ENCODE measurements around the gene CTNNA2.

CTNNA2 gene

DNA sequence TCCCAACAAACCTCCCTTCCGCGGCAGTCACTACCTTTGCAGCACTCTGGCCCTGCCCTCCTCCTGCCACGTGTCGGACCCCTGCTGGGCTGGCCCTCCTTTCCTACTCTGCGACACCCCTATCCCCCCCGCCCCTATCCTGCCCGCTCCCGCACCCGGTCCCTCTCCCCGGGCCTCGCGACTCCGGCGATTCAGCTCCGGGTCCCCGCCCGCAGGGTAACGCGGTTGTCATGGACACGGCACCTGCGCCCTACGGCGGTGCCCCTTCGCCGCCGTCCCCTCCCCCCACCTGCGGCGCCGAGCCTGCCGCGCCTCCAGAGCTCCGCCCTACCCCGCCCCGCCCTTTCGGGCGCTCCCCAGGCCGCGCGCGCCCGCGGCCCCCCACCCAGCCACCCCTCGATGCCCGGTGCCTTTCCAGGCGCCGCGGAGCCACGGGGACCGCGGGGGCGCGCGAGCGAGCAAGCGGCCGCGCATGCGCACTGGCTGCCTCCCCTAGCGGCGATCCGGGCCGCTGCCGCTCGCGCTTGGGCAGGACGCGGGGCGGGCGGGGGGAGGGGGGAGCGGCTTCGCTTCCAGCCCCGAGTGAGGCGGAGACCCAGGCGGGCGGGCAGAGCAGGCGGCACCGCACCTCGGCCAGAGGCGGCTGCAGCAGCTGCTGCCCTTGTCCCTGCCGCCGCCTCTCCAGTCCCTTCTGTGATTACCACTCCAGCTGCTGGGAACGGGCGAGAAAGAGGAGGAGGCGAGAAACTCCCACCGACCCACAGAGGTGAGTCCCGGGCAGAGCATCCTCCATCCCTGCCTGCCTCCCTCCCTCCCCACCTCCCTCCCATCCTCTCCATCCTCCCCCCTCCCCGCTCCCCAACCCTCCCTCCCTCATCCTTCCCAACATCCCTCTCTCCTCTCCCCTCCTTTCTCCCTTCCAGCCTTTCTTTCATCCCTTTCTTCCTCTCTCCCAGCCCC lies at the start of gene CTNNA2:
TSS of gene CTNNA2 (plus strand) at position 610 of the 960 bp plus-strand sequence.
- DNase-seq: peak; percentile 96

GRCh38 chr2:79487399-79487798 lies 25.5 kb upstream of the CTNNA2 start:
- DNase-seq: no peak

- DNase-seq: no peak
These were observed 1.4 kb upstream of the CTNNA2 start for GRCh38 chr2:79511320-79511951.

GRCh38 chr2:79513711-79514110 lies 860 bp downstream of the CTNNA2 start:
- no peak for DNase-seq

GRCh38 chr2:79529636-79530035 lies 16.8 kb downstream of the CTNNA2 start:
- no peak for DNase-seq

DNA sequence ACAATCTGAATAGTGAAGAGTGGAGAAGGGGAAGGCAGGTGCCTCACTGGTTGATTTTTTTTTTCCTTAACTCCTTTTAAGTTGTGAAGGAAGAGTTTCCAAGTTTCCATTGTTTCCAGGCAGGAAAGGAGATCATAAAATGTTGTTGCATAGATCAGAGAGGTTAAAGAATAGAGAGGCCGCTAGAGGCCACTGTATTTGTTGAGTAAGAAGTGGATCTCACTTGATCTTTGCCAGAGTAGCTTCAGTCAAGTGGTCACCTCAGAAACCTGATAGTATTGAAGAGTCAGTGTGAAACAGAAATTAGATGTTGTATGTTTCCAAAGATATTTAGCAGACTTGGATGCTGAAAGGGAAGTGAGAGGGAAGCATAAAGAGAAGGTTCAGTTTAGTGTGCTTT lies 17.6 kb downstream of the CTNNA2 start:
- DNase-seq: peak; percentile 46

GRCh38 chr2:79547568-79547967 lies 34.7 kb downstream of the CTNNA2 start:
- DNase-seq: no peak

GRCh38 chr2:79552653-79553052 lies 39.8 kb downstream of the CTNNA2 start:
- no peak for DNase-seq

DNA sequence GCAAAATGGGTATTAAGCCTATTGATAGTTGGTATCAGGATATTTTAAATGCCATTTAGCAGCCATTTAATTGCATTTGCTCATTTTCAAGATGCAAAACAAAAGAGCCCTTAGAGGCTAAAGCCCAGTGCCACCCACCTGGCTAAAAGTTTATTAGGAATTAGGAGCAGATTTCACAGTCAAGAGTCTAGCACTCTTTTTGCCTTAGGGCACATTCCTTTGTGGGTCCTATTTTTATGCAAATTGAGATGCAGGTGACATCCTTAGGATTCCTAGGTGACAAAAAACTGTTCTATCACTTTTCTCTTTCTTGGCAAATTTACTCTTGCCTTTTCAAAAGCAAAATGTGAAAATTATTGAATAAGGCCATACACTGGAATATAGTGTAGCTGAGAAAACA lies 42.0 kb downstream of the CTNNA2 start:
- no peak for DNase-seq

DNA sequence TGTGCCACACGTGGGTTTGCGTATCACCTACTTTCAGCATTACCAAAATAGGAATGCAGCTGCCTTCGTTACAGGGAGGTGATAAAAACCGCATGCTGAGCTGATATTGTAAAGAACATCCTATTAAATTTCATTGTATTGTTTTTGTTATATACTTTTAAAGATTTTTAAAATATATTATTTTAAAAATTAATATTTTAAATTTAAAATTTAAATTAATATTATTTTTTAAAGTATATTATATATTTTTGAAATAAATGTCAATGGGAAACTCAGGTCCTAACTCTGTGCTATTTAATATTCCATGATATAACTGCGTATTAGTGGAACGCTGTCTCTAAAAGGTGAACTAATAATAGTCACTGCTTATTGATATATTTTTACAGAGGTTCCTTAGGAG lies 51.2 kb downstream of the CTNNA2 start:
- no peak for DNase-seq

DNA sequence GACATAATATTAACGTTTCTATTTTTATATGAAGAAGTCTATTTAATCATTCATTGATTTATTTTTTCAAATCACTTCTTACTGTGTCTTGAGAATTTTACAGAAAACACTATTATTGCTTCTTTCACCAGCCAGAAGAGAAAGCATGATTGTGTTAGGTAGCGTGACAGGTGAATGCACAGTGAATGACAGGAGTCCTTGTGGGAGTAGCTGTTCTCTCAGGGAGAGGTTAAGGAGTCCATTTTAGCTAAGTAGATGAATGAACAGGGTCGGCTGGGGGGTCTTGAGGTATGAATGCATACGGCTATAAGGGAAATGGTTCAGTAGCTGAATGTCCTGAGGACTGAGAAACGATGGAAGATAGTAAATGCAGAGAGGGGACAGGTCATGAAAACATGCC lies 56.2 kb downstream of the CTNNA2 start:
- no peak for DNase-seq

DNA sequence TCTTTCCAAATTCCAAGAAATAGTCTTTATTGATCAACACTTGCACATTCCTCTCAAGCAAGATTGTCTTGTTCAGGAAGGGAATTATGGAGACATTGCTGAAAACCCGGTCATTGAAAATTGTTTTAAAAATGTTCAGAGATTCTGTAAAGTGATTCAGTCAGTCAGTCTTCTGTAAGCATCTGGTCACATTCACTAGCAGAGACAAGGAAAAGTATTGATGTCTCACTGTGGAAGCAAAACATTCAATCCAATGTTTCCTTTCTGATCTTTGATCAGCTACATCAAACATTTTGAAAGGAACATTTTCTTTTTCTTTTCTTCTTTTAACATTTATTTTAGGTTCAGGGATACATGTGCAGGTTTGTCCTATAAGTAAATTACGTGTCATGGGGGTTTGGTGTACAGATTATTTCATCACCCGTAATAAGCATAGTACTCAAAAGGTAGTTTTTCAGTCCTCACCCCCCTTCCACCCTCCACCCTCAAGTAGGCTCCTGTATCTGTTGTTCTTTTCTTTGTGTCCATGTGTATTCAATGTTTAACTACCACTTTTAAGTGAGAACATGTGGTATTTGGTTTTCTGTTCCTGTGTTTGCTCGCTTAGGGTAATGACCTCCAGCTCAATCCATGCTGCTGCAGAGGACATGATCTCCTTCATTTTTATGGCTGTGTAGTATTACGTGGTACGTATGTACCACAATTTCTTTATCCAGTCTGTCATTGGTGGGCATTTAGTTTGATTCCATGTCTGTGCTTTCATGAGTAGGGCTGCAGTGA lies 61.2 kb downstream of the CTNNA2 start:
- no peak for DNase-seq

DNA sequence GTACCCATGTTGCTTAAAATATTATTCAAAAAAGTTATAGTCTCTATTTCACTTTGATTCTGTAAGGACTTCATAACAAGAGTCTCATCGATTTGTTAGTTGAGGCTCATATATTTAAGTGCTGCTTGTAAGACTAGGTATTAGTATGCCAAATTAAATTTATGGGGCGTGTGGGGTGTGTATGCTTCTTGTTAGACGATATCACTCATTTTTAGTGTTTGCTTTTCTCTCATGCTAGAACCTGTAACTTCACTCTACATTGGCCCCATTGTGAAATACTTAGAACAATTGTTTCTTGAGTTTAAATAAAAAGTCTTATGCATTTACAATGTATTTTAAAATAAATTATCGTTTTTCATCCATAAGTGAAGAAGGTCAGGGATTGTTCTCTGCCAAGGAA lies 63.6 kb downstream of the CTNNA2 start:
- DNase-seq: no peak

- DNase-seq: no peak
These were observed 66.1 kb downstream of the CTNNA2 start for GRCh38 chr2:79578952-79579351.

DNA sequence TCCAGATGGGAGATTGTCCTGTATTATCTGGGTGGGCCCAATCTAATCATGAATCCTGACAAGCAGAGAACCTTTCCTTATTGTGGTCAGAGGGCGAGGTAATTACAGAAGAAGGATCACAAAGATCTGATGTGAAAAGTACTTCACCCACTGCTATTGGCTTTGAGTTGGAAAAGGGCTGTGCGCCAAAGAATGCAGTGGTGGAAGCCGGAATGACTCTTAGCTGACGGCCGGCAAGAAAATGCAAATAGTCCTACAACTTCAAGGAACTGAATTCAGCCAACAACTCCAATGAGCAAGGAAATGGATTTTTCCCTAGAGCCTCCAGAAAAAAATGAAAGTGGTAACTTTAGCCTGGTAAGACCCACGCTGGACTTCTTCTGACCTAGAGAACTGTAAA lies 67.3 kb downstream of the CTNNA2 start:
- no peak for DNase-seq

GRCh38 chr2:79585701-79586433 lies 73.0 kb downstream of the CTNNA2 start:
- DNase-seq: no peak

GRCh38 chr2:79591281-79591680 lies 78.4 kb downstream of the CTNNA2 start:
- no peak for DNase-seq

GRCh38 chr2:79593237-79593867 lies 80.5 kb downstream of the CTNNA2 start:
- DNase-seq: no peak

DNA sequence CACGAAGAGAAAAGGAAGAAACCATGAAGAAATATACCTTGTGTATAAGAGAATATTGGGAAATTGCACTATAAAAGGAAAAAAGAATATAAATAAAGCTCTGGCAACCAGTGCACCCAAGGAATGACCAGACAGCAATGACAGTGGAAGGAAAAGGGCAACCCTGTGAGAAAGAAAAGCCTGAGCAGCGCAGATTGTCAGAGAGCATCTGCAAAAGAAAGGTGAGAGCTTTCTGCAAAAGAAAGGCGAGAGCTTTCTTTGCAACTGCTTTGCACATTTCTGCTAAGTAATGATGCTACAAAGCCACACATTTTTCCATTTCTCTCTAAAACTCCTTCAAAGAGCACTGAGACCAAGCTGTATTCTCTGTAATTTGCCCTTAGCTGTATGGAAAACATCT lies 83.6 kb downstream of the CTNNA2 start:
- DNase-seq: no peak

DNA sequence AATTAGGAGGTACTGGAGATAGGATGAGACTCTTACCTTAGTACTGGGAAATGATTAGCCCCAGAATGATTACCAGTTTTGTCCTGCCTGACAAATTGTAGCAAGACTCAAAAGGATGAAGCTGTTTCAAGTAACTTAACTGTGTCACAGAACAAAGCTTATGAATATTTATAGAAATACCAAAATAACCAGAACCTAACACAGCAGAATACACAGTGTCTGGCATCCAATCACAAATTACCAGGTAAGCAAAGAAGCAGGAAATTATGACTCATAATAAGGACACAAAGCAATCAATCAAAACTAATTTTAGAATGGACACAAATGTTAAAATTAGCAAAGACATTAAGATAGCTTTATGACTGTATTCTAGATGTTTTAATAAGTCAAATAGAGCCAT lies 91.9 kb downstream of the CTNNA2 start:
- DNase-seq: no peak

DNA sequence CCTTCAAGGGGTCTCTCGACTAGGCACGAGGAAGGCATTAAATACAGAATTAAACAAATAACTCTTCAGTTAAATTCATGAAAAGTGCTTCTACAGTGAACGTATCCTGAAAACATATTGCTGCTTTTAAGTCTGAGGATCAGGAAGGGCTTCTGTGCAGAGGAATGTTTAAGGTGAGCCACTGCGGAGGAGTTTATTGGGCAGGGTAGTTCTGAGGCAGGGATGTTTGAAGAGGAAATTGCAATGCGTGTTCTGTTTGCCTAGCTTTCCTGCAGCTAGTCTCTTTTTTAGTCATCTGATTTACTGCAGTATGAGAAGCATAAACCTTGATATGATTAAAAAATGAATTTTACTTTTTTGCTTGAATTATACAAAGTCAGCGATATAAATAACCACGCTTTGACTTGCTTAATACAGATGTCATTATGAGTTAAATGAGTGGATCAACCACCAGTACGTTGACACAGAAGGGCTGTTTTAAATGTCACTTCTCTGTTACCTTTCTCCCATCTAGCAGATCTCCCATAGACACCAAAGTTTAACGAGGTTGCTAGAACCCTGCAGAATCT lies 98.7 kb downstream of the CTNNA2 start:
- no peak for DNase-seq

GRCh38 chr2:79612999-79613398 lies 100.1 kb downstream of the CTNNA2 start:
- no peak for DNase-seq

All from NCI-H82 (cell line).